SKM-1 treated with dmso at 0.1 percent for 144 hours (cell line): Measurements from ENCODE around the gene KRTAP5-1.

ENCODE experiments used
- DNase-seq: peaks from one replicate; lab custom pipeline; 2025; ENCODE audit not compliant: unreplicated experiment; lab: John Stamatoyannopoulos, UW

KRTAP5-1 gene

GRCh38 chr11:1572197-1573076, 12.6 kb downstream of the KRTAP5-1 start, which contains the start of gene DUSP8:
Gene DUSP8 (minus strand): TSS chr11:1572271. CDS start chr11:1565826, 6,445 bp downstream.
- peak; percentile 71 for DNase-seq

GRCh38 chr11:1571760-1572196, 13.3 kb downstream of the KRTAP5-1 start:
- DNase-seq: no peak

GRCh38 chr11:1570896-1571759, 14.0 kb downstream of the KRTAP5-1 start:
- DNase-seq: no peak

GRCh38 chr11:1570531-1570895, 14.6 kb downstream of the KRTAP5-1 start:
- DNase-seq: no peak

- no peak for DNase-seq
These were observed 15.1 kb downstream of the KRTAP5-1 start for GRCh38 chr11:1570001-1570453.

- DNase-seq: no peak
These were observed 15.8 kb downstream of the KRTAP5-1 start for GRCh38 chr11:1569251-1569780.

GRCh38 chr11:1568441-1568911, 16.6 kb downstream of the KRTAP5-1 start:
- DNase-seq: no peak

- no peak for DNase-seq
These were observed 17.4 kb downstream of the KRTAP5-1 start for GRCh38 chr11:1567721-1568100.

GRCh38 chr11:1567052-1567720, 17.9 kb downstream of the KRTAP5-1 start:
- no peak for DNase-seq

GRCh38 chr11:1566381-1567051, 18.6 kb downstream of the KRTAP5-1 start:
- DNase-seq: no peak

- DNase-seq: no peak
These were observed 19.2 kb downstream of the KRTAP5-1 start for GRCh38 chr11:1565904-1566247.

- no peak for DNase-seq
These were observed 19.7 kb downstream of the KRTAP5-1 start for GRCh38 chr11:1565173-1565903.

GRCh38 chr11:1564535-1565172, 20.4 kb downstream of the KRTAP5-1 start:
- DNase-seq: no peak

- no peak for DNase-seq
These were observed 21.2 kb downstream of the KRTAP5-1 start for GRCh38 chr11:1563697-1564534.

- no peak for DNase-seq
These were observed 21.9 kb downstream of the KRTAP5-1 start for GRCh38 chr11:1563149-1563638.

GRCh38 chr11:1562469-1563148, 22.5 kb downstream of the KRTAP5-1 start:
- no peak for DNase-seq

GRCh38 chr11:1561955-1562354, 23.1 kb downstream of the KRTAP5-1 start:
- DNase-seq: no peak

- DNase-seq: no peak
These were observed 23.8 kb downstream of the KRTAP5-1 start for GRCh38 chr11:1561266-1561665.
